DMS153 treated with DMSO at 0.1 percent for 48 hours (cell line): ENCODE results near the gene EPSTI1.
"Not testable (repeated sequence)": the region's sequence is repeated elsewhere in the genome, so short reads cannot be mapped to it uniquely, and the experiment has no call there.

Source experiments
- DNase-seq: peaks from one replicate; lab custom pipeline; 2025; ENCODE audit not compliant: unreplicated experiment; lab: John Stamatoyannopoulos, UW

The EPSTI1 gene

GRCh38 chr13:43005460-43006236 is 13.6 kb upstream of the EPSTI1 start:
- DNase-seq: no peak

GRCh38 chr13:43003729-43004128 is 11.7 kb upstream of the EPSTI1 start:
- no peak for DNase-seq

GRCh38 chr13:43003010-43003409 is 11.0 kb upstream of the EPSTI1 start:
- no peak for DNase-seq

- no peak for DNase-seq
Observed at GRCh38 chr13:43002021-43002420, 10.0 kb upstream of the EPSTI1 start.

GRCh38 chr13:43000676-43001075 is 8.6 kb upstream of the EPSTI1 start:
- DNase-seq: no peak

- no peak for DNase-seq
Observed at GRCh38 chr13:42999491-42999890, 7.5 kb upstream of the EPSTI1 start.

- no peak for DNase-seq
Observed at GRCh38 chr13:42997381-42997780, 5.3 kb upstream of the EPSTI1 start.

GRCh38 chr13:42996584-42996983 is 4.5 kb upstream of the EPSTI1 start:
- no peak for DNase-seq

GRCh38 chr13:42994878-42995277 is 2.8 kb upstream of the EPSTI1 start:
- DNase-seq: no peak

- DNase-seq: no peak
Observed at GRCh38 chr13:42992764-42993122, 702 bp upstream of the EPSTI1 start.

- not testable (repeated sequence) for DNase-seq
Observed at GRCh38 chr13:42991233-42991897, 676 bp downstream of the EPSTI1 start.

- peak; percentile 66 for DNase-seq
Observed at GRCh38 chr13:42990291-42991232, 1.5 kb downstream of the EPSTI1 start.

GRCh38 chr13:42986176-42986574 is 5.9 kb downstream of the EPSTI1 start:
- DNase-seq: no peak

- no peak for DNase-seq
Observed at GRCh38 chr13:42985312-42986175, 6.5 kb downstream of the EPSTI1 start.

GRCh38 chr13:42984691-42985090 is 7.3 kb downstream of the EPSTI1 start:
- no peak for DNase-seq

GRCh38 chr13:42984026-42984425 is 8.0 kb downstream of the EPSTI1 start:
- no peak for DNase-seq

GRCh38 chr13:42981853-42982252 is 10.2 kb downstream of the EPSTI1 start:
- DNase-seq: no peak

- no peak for DNase-seq
Observed at GRCh38 chr13:42981317-42981716, 10.7 kb downstream of the EPSTI1 start.

- no peak for DNase-seq
Observed at GRCh38 chr13:42977219-42977659, 14.8 kb downstream of the EPSTI1 start.

- no peak for DNase-seq
Observed at GRCh38 chr13:42976066-42976465, 16.0 kb downstream of the EPSTI1 start.

GRCh38 chr13:42973581-42973980 is 18.5 kb downstream of the EPSTI1 start:
- DNase-seq: no peak
